ENCODE data around the gene S100A16.
"Not testable (repeated sequence)": the region's sequence is repeated elsewhere in the genome, so short reads cannot be mapped to it uniquely, and the experiment has no call there.

DNA sequence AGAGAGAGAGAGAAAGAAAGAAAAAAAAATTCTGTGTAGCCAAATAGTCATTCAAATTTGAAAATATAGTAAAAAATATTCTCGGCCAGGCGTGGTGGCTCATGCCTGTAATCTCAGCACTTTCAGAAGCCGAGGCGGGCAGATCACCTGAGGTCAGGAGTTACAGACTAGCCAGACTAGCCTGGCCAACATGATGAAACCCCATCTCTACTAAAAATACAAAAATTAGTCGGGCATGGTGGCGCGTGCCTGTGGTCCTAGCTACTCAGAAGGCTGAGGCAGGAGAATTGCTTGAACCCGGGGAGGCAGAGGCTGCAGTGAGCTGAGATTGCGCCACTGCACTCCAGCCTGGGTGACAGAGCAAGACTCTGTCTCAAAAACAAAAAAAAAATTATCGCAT is 24.9 kb downstream of the S100A16 start:
- not testable (repeated sequence) for TF ChIP-seq EZH2 (IDR thresholded peaks at IDR 0.05); POLR2AphosphoS5 (IDR thresholded peaks at IDR 0.05; ENCODE audit: borderline replicate concordance, low read depth, low read length); FOXP2 (optimal IDR thresholded peaks at IDR 0.05; ENCODE audit: control extremely low read depth, extremely low read length, insufficient read depth)
